ENCODE measurements around the gene BACH2.

The BACH2 gene

GRCh38 chr6:90278129-90278528 is 18.5 kb downstream of the BACH2 start:
- no peak overlapping the region for H3K4me3 ChIP-seq (ENCODE audit: low read length)
- DNase-seq (ENCODE audit: low read depth): no peak
- no peak for TF ChIP-seq CTCF (IDR thresholded peaks at IDR 0.05; ENCODE audit: insufficient read depth, low read depth, low read length, missing control alignments)

- no peak for TF ChIP-seq CTCF (IDR thresholded peaks at IDR 0.05; ENCODE audit: insufficient read depth, low read depth, low read length, missing control alignments)
- DNase-seq (ENCODE audit: low read depth): no peak
- no peak overlapping the region for H3K4me3 ChIP-seq (ENCODE audit: low read length)
These were observed 19.2 kb downstream of the BACH2 start for GRCh38 chr6:90277302-90278011.

- no peak for DNase-seq (ENCODE audit: low read depth)
- TF ChIP-seq CTCF (IDR thresholded peaks at IDR 0.05; ENCODE audit: insufficient read depth, low read depth, low read length, missing control alignments): no peak
- H3K4me3 ChIP-seq (ENCODE audit: low read length): no peak overlapping the region
These were observed 22.1 kb downstream of the BACH2 start for GRCh38 chr6:90274451-90275030.

- no peak overlapping the region for H3K4me3 ChIP-seq (ENCODE audit: low read length)
- TF ChIP-seq CTCF (IDR thresholded peaks at IDR 0.05; ENCODE audit: insufficient read depth, low read depth, low read length, missing control alignments): no peak
- no peak for DNase-seq (ENCODE audit: low read depth)
These were observed 22.8 kb downstream of the BACH2 start for GRCh38 chr6:90273863-90274262.

- TF ChIP-seq CTCF (IDR thresholded peaks at IDR 0.05; ENCODE audit: insufficient read depth, low read depth, low read length, missing control alignments): no peak
These were observed 23.7 kb downstream of the BACH2 start for GRCh38 chr6:90272895-90273294.

GRCh38 chr6:90271831-90272230 is 24.8 kb downstream of the BACH2 start:
- H3K4me3 ChIP-seq (ENCODE audit: low read length): no peak overlapping the region
- DNase-seq (ENCODE audit: low read depth): no peak
- no peak for TF ChIP-seq CTCF (IDR thresholded peaks at IDR 0.05; ENCODE audit: insufficient read depth, low read depth, low read length, missing control alignments)

More at GRCh38 chr6:90272895-90273294, 23.7 kb downstream of the BACH2 start:
- H3K4me3 ChIP-seq (ENCODE audit: low read length): no peak overlapping the region
- DNase-seq (ENCODE audit: low read depth): no peak

GRCh38 chr6:90269334-90269733 is 27.3 kb downstream of the BACH2 start:
- TF ChIP-seq CTCF (IDR thresholded peaks at IDR 0.05; ENCODE audit: insufficient read depth, low read depth, low read length, missing control alignments): no peak
- no peak for DNase-seq (ENCODE audit: low read depth)
- no peak overlapping the region for H3K4me3 ChIP-seq (ENCODE audit: low read length)
